Body of pancreas (tissue), 4 donors: Measurements from ENCODE around the gene KLK6. TPM values are rescaled to one million over a fixed set of nuclear protein-coding genes. Genes with fewer than 3 reads are reported as not detected.

Experiments used
- ATAC-seq: fragments of 150-250 bp; one replicate; pipeline ENCODE4 v1.9.1; 2016
- DNase-seq, 4 donors: peaks; one replicate each; pipeline ENCODE4 v3.0.0-alpha.2; 2019
- H3K27ac ChIP-seq, 4 donors: fragments of 200-600 bp; sonication (generic); 1 replicate in 3 of 4; 2 replicates in 1 of 4; pipeline versions ENCODE4 v1.5.1 to v1.6.1; 2016 to 2019; ENCODE audit warnings: mild to moderate bottlenecking in 1 of 4, mixed read lengths in 1 of 4, moderate library complexity in 1 of 4
- H3K27me3 ChIP-seq, 2 donors: fragments of 200-600 bp; sonication (generic); one replicate each; pipeline ENCODE4 v1.6.0; 2016; ENCODE audit warnings: mild to moderate bottlenecking in 1 of 2
- H3K36me3 ChIP-seq, 2 donors: fragments of 200-600 bp; sonication (generic); replicated peaks in 1 of 2; 2 replicates each; pipeline ENCODE4 v1.5.1; 2016; ENCODE audit warnings: low read depth in 2 of 2; ENCODE audit not compliant: insufficient read depth in 1 of 2
- H3K4me1 ChIP-seq: fragments of 200-600 bp; sonication (generic); one replicate; pipeline ENCODE4 v1.6.0; 2016
- H3K4me3 ChIP-seq, 2 donors: fragments of 200-600 bp; sonication (generic); 1 replicate in 1 of 2; 2 replicates in 1 of 2; pipeline ENCODE4 v1.5.1; 2016 to 2019
- H3K9me3 ChIP-seq, 3 donors: fragments of 200-600 bp; sonication (generic); 1 replicate in 2 of 3; 2 replicates in 1 of 3; pipeline ENCODE4 v1.5.1; 2016
- CTCF ChIP-seq, 7 experiments: fragments of 450-650 bp in 4 of 7; fragments of 200-600 bp in 3 of 7; sonication (generic) in 3 of 7; IDR thresholded peaks; one replicate each; pipeline ENCODE4 v1.5.1; 2016 to 2019; ENCODE audit warnings: antibody characterized with exemption in 7 of 7
- POLR2A ChIP-seq, 3 donors: fragments of 450-650 bp; IDR thresholded peaks; one replicate each; pipeline ENCODE4 v1.6.1; 2016; ENCODE audit warnings: antibody characterized with exemption in 3 of 3, mild to moderate bottlenecking in 2 of 3
- WGBS, 2 donors: methylation state at CpG; one replicate each; pipeline ENCODE4 v1.1.5; 2017; 5-methylcytosine and 5-hydroxymethylcytosine counted together
- intact Hi-C: fragments of 100-400 bp; cut with DNase I; formaldehyde crosslinking; loops from one replicate; pipeline ENCODE4 v1.15.1; 2023
- total RNA-seq, 2 donors: library from RNA; depleted of rRNA; stranded (reverse); fragments of >200 nt; gene quantifications; one replicate each; pipeline ENCODE4 v1.1.0, GENCODE V29; 2016

KLK6 gene
- total RNA-seq, 2 donors from 2014 or later = not detected

DNA sequence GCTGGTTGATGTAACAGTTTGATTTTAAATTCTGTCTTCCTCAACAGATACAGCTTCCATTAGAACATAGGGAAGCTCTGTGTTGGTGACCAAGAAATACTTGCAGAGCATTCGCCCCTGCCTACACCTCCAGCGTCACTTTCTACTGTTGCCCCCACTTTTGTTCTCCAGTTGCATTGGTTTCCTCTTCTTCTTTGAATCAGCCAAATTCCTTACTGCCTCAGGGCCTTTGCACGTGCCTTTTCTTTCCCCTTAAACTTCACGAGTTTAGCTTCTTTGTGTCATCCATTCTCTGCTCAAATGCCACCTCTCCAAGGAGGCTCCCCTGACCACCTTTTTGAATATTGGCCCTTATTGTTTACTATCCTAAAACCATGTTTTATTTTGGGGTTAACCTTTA, 22.3 kb downstream of the KLK6 start:
- Histone ChIP-seq H3K36me3 (no peaks in the 10 kb centered on the region), H3K27me3 (no peaks in the 10 kb centered on the region), H3K4me3 (no peak overlapping the region), H3K9me3 (no peaks in the 10 kb centered on the region), H3K27ac (no peak overlapping the region), H3K4me1 (no peaks in the 10 kb centered on the region)
- intact Hi-C loops = no loop called here
- WGBS, 2 donors = 61 to 68% methylated on average over 4 of the region's 4 CpGs
- TF ChIP-seq POLR2A (IDR thresholded peaks at IDR 0.05) = no peak
- no peak for TF ChIP-seq CTCF (IDR thresholded peaks at IDR 0.05)
- DNase-seq = no peak
- ATAC-seq = no peak

DNA sequence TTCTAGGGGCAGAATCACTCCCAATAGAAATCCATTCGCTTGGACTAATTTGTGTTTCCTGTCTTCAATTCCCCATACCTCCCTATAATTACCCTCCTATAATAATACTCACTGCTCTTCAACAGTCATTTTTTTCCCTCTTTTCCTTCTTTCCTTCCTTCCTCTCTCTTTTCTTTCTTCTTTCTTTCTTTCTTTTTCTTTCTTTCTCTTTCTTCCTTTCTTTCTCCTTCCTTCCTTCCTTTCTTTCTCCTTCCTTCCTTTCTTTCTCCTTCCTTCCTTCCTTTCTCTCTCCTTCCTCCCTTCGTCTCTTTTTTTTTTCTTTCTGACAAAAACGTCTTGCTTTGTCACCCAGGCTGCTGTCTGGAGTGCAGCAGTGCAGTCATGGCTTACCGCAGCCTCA, 24.6 kb downstream of the KLK6 start:
- intact Hi-C loops = no loop called here
- 59 to 60% methylated on average over 4 of the region's 4 CpGs for WGBS, 2 donors
- no peak overlapping the region for H3K4me3 ChIP-seq
- no peaks in the 10 kb centered on the region for H3K4me1 ChIP-seq
- no peak for DNase-seq
- no peaks in the 10 kb centered on the region for H3K9me3 ChIP-seq
- H3K27ac ChIP-seq = no peak overlapping the region
- TF ChIP-seq POLR2A (IDR thresholded peaks at IDR 0.05) (no peak), CTCF (IDR thresholded peaks at IDR 0.05) (no peak)
- H3K27me3 ChIP-seq = peaks cover 0 to 3% of the 10 kb centered on the region in 2 donors
- no peaks in the 10 kb centered on the region for H3K36me3 ChIP-seq
- no peak for ATAC-seq

- Histone ChIP-seq H3K9me3 (no peaks in the 10 kb centered on the region), H3K27ac (no peak overlapping the region), H3K27me3 (peaks cover 0 to 7% of the 10 kb centered on the region in 2 donors), H3K36me3 (no peaks in the 10 kb centered on the region), H3K4me1 (no peaks in the 10 kb centered on the region), H3K4me3 (no peak overlapping the region)
- 67 to 77% methylated on average over 10 of the region's 10 CpGs for WGBS, 2 donors
- ATAC-seq (no peak), DNase-seq (no peak)
- TF ChIP-seq POLR2A (IDR thresholded peaks at IDR 0.05) (no peak), CTCF (IDR thresholded peaks at IDR 0.05) (no peak)
- intact Hi-C loops = no loop called here
These were observed 26.1 kb downstream of the KLK6 start for GRCh38 chr19:50943074-50943828.

DNA sequence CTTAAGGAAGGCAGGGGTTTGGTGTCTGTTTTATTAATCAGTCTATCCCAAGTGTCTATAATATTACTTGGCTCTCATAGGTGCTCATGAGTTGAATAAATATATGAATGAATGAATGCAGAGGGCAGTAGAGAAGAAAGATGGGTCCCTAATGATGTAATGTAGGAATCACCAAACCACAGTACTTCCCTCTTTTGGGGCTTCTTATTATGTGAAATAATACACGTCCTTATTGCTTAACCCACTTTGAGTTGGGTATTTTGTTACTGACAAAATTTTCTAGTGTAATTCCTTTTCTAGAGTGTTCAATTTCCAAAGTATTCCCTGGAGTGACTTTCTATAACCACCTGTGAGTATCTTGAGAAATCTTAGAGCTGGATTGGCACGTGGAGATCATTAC, 29.8 kb downstream of the KLK6 start:
- Histone ChIP-seq H3K27me3 (peaks cover 0 to 7% of the 10 kb centered on the region in 2 donors), H3K4me1 (no peaks in the 10 kb centered on the region), H3K9me3 (no peaks in the 10 kb centered on the region), H3K36me3 (no peaks in the 10 kb centered on the region), H3K4me3 (no peak overlapping the region), H3K27ac (no peak overlapping the region)
- ATAC-seq (no peak), DNase-seq (no peak)
- 36 to 58% methylated on average over 2 of the region's 2 CpGs for WGBS, 2 donors
- TF ChIP-seq CTCF (IDR thresholded peaks at IDR 0.05) (no peak), POLR2A (IDR thresholded peaks at IDR 0.05) (no peak)
- intact Hi-C loops = loop anchor here (10.0 kb wide), 1 partner anchor 155 kb away; no protein-coding TSS in a partner anchor

DNA sequence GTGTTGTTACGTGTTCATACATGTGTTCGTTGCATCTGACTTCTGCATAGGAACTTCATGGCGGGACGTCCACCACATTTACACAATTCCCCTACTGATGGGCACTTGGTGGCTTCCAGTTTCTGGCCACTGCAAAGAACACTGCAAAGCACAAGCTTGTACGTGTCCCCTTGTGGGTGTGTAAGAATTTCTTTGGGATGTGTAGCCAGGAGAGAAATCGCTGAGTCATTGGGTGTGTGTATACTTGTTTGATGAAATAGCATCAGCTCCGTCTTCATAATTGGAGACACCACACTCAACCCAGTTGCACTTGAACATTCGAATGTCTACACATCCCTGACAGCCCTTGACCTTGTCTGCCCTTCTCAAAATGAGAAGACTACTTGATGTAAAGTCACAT, 35.8 kb downstream of the KLK6 start:
- intact Hi-C loops = loop anchor here (10.0 kb wide), 1 partner anchor 161 kb away; no protein-coding TSS in a partner anchor
- H3K9me3 ChIP-seq = no peaks in the 10 kb centered on the region
- ATAC-seq (no peak), DNase-seq (no peak)
- no peak overlapping the region for H3K27ac ChIP-seq
- no peaks in the 10 kb centered on the region for H3K36me3 ChIP-seq
- H3K27me3 ChIP-seq = peaks cover 0 to 8% of the 10 kb centered on the region in 2 donors
- peaks cover 3% of the 10 kb centered on the region for H3K4me1 ChIP-seq
- 60% methylated on average over 8 of the region's 8 CpGs for WGBS, 2 donors
- H3K4me3 ChIP-seq = no peak overlapping the region
- TF ChIP-seq POLR2A (IDR thresholded peaks at IDR 0.05) = no peak
- no peak for TF ChIP-seq CTCF (IDR thresholded peaks at IDR 0.05)
